Ishikawa (cell line): ENCODE data around the gene ST7.

ENCODE experiments used
- CEBPB ChIP-seq: IDR thresholded peaks from 2 replicates; pipeline ENCODE4 v1.6.1; 2012
- CREB1 ChIP-seq: IDR thresholded peaks from 2 replicates; pipeline ENCODE4 v1.6.1; 2012; ENCODE audit warnings: low read depth
- EGR1 ChIP-seq: IDR thresholded peaks from 2 replicates; pipeline ENCODE4 v1.6.1; 2012
- EP300 ChIP-seq: IDR thresholded peaks from 2 replicates; pipeline ENCODE4 v1.6.1; 2012; ENCODE audit warnings: borderline replicate concordance
- FOXM1 ChIP-seq: IDR thresholded peaks from 2 replicates; pipeline ENCODE4 v1.6.1; 2012; ENCODE audit warnings: low read depth, borderline replicate concordance
- MAX ChIP-seq: IDR thresholded peaks from 2 replicates; pipeline ENCODE4 v1.6.1; 2012
- NFIC ChIP-seq: IDR thresholded peaks from 2 replicates; pipeline ENCODE4 v1.6.1; 2012
- RAD21 ChIP-seq: IDR thresholded peaks from 2 replicates; pipeline ENCODE4 v1.6.1; 2012; ENCODE audit warnings: low read depth
- REST ChIP-seq: IDR thresholded peaks from 2 replicates; pipeline ENCODE4 v1.6.1; 2012; ENCODE audit warnings: low read depth, mild to moderate bottlenecking
- TAF1 ChIP-seq: IDR thresholded peaks from 2 replicates; pipeline ENCODE4 v1.6.1; 2012; ENCODE audit warnings: low read depth, mild to moderate bottlenecking
- TCF12 ChIP-seq: IDR thresholded peaks from 2 replicates; pipeline ENCODE4 v1.6.1; 2012; ENCODE audit warnings: low read depth
- TEAD4 ChIP-seq: IDR thresholded peaks from 2 replicates; pipeline ENCODE4 v1.6.1; 2012
- USF1 ChIP-seq: IDR thresholded peaks from 2 replicates; pipeline ENCODE4 v1.6.1; 2012
- YY1 ChIP-seq: IDR thresholded peaks from 2 replicates; pipeline ENCODE4 v1.6.1; 2012; ENCODE audit warnings: low read depth
- ZBTB7A ChIP-seq: IDR thresholded peaks from 2 replicates; pipeline ENCODE4 v1.6.1; 2012; ENCODE audit warnings: low read depth

The ST7 gene

GRCh38 chr7:117145333-117145732 lies 192.0 kb downstream of the ST7 start:
- TF ChIP-seq TEAD4 (no peak), EP300 (no peak), NFIC (no peak), MAX (no peak), REST (no peak), ZBTB7A (no peak), TAF1 (no peak), USF1 (no peak), RAD21 (no peak), YY1 (no peak), CREB1 (no peak), CEBPB (no peak), FOXM1 (no peak), TCF12 (no peak), EGR1 (no peak)

GRCh38 chr7:117146059-117146458 lies 192.8 kb downstream of the ST7 start:
- TF ChIP-seq YY1: no peak

- TF ChIP-seq REST: no peak
- no peak for TF ChIP-seq TEAD4
Observed at GRCh38 chr7:117146511-117146910, 193.2 kb downstream of the ST7 start.

GRCh38 chr7:117148971-117149370 lies 195.7 kb downstream of the ST7 start:
- TF ChIP-seq TCF12: no peak
- no peak for TF ChIP-seq CREB1
- TF ChIP-seq REST: no peak
- TF ChIP-seq ZBTB7A: no peak
- no peak for TF ChIP-seq RAD21
- no peak for TF ChIP-seq FOXM1

GRCh38 chr7:117149692-117150091 lies 196.4 kb downstream of the ST7 start:
- TF ChIP-seq USF1: no peak

GRCh38 chr7:117152213-117153007 lies 199.1 kb downstream of the ST7 start:
- TF ChIP-seq MAX (no peak), EP300 (no peak), TCF12 (no peak), EGR1 (no peak), REST (no peak), TAF1 (no peak), YY1 (no peak), RAD21 (no peak), CEBPB (no peak)
